Activated CD4-positive, alpha-beta T cell treated with anti-CD3 and anti-CD28 coated beads for 4 hours (primary cell): Measurements from ENCODE around the gene CCDC60.

Experiments used
- DNase-seq, 2 donors: peaks; one replicate each; pipeline ENCODE4 v3.0.0-alpha.2; 2020

CCDC60 gene

DNA sequence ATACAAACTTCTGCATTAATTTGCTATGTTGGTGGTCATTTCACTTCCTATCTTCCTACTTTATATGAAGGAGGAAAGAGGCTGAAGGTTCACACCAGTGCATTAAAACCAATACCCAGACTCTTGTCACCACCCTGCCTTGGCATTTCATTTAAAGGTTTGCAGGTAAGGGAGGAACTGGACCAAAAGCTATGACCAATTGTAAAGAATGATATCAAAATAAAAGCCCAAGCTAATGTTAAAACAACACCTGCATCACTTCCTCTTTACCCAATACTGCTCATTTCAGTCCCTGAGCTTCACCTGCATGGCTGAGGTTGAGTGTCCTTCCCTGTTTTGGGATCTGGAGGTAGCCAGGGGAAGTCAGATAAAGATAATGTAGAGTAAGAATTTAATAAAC is 211.8 kb downstream of the CCDC60 start:
- DNase-seq: no peak

DNA sequence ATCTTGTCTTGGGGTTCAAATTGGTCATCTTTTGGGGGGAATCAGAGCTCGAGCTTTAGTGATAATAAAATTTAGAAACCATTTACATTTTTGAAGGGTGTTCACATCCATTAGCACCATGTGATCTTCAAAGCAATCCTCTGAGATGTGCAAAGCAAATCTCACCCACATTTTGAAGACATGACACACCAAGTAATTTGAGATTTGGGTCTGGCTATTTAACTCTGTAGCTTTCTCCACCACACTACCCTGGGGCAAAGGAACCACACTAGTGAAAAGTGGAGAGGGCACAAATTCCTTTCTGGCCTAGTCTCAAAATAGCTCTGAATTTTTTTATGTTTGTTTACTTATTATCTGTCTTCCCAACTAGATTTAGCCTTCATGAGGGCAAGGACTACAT is 212.5 kb downstream of the CCDC60 start:
- DNase-seq: no peak

DNA sequence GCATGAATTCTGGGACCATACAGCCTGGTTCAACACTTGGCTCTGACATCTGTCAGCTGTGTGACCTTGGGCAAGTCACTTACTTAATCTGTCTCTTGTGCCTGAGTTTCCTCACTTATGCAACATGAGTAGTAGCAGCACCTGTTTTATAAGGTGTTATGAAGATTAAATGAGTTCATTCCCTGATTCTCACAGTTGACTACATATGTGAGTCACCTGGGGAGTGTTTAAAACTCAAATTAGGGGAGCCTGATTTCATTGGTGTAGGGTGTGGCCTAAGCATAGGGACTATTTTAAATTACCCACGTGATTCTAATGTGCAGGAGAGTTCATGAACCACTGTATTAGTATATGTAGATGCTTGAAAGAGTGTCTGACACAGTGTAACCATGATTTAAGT is 222.3 kb downstream of the CCDC60 start:
- DNase-seq: no peak

DNA sequence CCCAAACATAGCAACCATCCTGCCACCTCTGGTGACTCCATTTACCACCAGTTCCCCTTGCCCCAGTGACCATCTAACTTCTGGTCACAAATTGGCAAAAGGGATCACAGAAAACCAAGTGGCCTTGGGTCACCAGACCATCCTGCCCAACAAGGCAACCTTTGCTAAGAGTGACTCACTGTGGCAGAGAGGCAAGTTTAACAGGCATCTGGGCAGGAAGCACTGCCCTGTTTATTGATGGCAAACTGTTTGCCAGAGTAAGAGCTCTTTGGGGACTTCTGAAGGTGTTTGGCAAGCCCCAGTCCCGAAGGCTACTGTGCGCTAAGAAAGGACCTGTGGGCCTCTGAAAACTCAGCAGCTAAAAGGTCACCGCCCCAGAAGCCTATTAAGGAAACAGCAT is 230.9 kb downstream of the CCDC60 start:
- no peak for DNase-seq

DNA sequence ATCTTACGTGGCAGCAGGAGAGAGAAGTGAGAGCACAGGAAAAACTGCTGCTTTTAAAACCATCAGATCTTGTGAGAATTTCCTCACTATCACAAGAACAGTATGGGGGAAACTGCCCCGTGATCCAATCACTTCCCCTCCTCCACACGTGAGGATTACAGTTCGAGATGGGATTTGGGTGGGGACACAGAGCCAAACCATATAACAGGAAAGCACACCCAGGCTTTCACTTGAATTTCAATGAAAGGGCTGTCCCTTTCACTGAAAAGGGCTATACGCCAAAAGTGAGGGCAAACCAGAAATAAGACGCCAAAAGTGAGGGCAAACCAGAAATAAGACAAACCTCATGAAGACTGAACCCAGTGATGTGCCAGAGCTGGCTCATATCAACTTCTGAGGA is 236.2 kb downstream of the CCDC60 start:
- DNase-seq: no peak

DNA sequence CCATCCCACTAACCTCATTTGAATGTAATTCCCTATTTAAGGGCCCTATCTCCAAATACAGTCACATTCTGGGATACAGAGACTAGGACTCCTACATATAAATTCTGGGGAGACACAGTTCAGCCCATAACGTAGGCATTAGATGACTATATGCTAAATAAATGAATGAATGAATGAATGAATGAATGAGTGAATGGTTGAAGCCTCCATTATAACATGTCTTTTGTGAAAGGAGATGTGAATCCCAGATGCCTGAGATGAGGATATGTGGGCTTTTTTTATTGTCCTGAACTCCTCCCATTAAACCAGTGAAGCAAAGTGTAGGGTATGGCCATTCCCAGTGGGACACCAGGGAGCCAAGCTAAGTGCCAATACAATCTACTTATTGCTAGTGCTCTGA is 238.6 kb downstream of the CCDC60 start:
- DNase-seq: no peak

DNA sequence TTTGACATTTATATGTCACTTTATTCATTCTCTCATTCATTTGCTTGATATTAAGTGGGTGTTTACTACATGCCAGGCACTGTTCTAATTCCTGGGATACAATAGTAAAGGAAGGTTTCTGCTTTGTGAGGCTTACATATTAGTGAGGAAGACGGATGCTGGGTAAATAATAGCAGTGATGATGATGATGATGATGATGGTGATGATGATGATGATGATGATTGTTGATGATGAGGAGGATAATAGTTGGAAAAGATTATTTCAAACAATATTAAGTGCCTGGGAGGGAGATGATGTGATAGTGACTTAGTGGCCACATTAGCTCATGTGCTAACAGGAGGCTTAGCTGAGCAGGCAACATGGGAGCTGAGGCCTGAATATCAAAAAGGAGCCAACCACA is 239.7 kb downstream of the CCDC60 start:
- no peak for DNase-seq

DNA sequence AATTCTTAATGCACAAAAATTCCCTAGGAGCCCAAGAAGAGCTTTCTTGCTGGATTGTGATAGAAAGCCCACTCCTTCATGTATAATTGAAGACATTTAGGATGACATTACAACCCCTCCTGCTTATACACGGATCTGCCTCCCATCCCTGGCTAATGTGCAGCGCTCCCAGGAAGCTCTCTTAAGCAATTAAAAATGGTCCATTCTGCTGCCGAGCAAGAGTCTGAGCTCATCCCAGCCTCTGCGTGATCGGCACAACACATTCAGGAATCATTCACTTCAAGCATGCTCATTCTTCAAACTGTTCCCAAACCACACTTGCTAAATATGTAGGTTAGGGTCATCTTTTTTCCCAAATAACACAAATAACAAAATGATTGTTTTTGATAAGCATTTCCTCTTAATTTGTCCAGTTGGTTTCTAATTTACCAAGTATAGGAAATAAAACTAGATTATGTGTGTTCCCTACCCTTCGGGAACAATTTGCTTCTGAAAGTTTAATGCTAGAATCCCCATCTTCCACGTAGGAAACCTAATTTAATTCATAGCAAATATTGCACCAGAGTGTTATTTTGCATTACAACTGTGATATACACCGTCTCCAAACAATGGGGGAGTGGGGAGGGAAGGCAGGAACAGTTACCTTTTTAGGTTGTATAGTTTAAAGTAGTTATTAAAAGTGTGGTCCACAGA is 241.7 kb downstream of the CCDC60 start:
- DNase-seq: no peak

DNA sequence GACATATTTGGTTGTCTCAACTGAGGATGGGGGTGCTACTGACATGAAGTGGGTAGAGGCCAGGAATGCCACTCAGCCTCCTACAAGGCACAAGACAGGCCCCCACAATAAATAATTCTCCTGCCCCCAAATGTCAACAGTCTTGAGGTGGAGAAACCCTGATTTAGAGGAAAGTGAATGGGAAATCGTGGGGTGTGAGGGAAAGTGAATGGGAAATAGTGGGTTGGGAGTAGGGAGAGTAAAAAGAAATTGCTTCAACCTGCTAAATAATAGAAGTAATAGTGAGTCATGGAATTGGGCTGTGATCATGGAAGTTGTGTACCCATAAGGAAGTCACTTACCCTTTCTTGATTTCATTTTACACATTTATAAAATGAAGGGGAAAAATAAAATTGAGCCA is 242.4 kb downstream of the CCDC60 start:
- DNase-seq: no peak

DNA sequence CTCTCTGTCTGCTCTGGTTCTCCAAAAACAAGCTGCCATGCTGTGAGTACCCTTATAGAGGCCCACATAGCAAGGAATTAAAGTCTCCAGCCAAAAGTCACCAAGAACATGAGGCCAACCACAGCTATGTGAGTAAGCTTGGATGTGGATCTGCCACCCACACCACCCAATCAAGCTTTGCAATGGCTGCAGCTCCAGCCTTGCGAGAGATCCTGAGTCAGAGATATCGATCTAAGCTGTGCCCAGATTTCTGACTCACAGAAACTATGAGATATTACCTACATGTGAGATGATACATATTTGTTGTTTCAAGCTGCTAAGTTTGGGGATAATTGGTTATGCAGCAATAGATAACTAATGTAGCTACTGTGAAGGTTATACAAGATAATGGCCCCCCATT is 243.6 kb downstream of the CCDC60 start:
- DNase-seq: no peak

DNA sequence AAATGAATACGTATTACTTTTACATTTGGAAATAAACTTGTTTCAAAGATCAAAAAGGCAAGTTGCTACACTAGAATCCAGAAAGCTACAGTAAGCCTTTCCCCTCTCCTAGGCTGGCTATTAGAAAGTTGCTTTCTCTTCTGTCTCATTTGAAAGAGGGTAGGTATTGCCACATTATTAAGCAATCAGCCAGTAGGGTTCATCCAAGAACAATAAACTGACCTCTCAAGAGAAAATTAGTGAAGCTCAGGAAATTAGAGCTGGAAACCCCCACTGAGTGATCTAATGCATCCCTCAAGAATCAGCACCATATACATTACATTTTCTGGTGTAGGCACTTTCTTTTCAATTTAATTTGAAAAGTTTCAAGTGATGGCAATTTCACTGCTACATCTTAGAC is 254.6 kb downstream of the CCDC60 start:
- no peak for DNase-seq

DNA sequence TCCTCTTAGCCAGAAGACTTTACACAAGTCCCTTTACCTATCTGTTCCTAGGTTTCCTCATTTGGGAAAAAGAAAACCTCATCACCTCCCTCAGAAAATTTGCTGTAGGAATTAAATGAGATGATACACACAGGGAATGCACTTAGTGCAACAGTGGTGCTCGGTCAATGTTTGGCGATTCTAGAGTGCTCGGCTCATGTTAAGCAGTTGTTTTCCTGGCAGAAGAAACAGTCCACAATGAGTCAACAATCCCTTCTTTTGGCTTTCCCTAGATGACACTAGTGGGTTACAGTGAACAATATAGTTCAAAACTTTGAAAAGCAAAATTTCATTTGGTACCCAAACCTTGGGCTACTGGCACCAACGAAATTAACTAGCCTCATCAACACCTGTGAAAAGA is 255.1 kb downstream of the CCDC60 start:
- DNase-seq: no peak
